GM12864 (cell line): ENCODE results near the gene PRR20G.

Experiments used
- DNase-seq: peaks from one replicate; pipeline ENCODE4 v3.0.0-alpha.2; 2011; ENCODE audit warnings: low read depth
- H3K4me3 ChIP-seq: 2 replicates; pipeline ENCODE4 v1.5.1; 2011; ENCODE audit warnings: mild to moderate bottlenecking, low read depth, low read length, control low read depth
- CTCF ChIP-seq: IDR thresholded peaks from 2 replicates; pipeline ENCODE4 v1.5.1; 2011; ENCODE audit warnings: low read depth, mild to moderate bottlenecking, moderate library complexity, low read length, control low read depth, inconsistent platforms; ENCODE audit errors: missing control alignments

PRR20G gene

GRCh38 chr3:127288921-127289705 lies 1.3 kb upstream of the PRR20G start:
- no peak for TF ChIP-seq CTCF
- no peak for DNase-seq
- H3K4me3 ChIP-seq = no peak overlapping the region

- TF ChIP-seq CTCF = no peak
- H3K4me3 ChIP-seq = no peak overlapping the region
- no peak for DNase-seq
Observed at GRCh38 chr3:127288343-127288742, 497 bp upstream of the PRR20G start.

- no peak for TF ChIP-seq CTCF
- H3K4me3 ChIP-seq = no peak overlapping the region
- DNase-seq = no peak
Observed at GRCh38 chr3:127286571-127287140, 1.2 kb downstream of the PRR20G start.

- no peak for DNase-seq
- TF ChIP-seq CTCF = no peak
- H3K4me3 ChIP-seq = no peak overlapping the region
Observed at GRCh38 chr3:127284258-127284657, 3.6 kb downstream of the PRR20G start.

- no peak overlapping the region for H3K4me3 ChIP-seq
- TF ChIP-seq CTCF = no peak
- no peak for DNase-seq
Observed at GRCh38 chr3:127277561-127277960, 10.3 kb downstream of the PRR20G start.

GRCh38 chr3:127276995-127277394 lies 10.9 kb downstream of the PRR20G start:
- no peak for DNase-seq
- no peak for TF ChIP-seq CTCF
- H3K4me3 ChIP-seq = no peak overlapping the region

- DNase-seq = no peak
- no peak for TF ChIP-seq CTCF
- H3K4me3 ChIP-seq = no peak overlapping the region
Observed at GRCh38 chr3:127276396-127276795, 11.4 kb downstream of the PRR20G start.
